ENCODE measurements around the gene HLA-DQA2. TPM values are rescaled to one million over a fixed set of nuclear protein-coding genes. Genes with fewer than 3 reads are reported as not detected.

HLA-DQA2 gene
- polyA plus RNA-seq, 1 donor (not counting 4 experiments of a cell fraction or from before 2014, with no cell fraction given): not detected

- no peak overlapping the region for H3K4me2 ChIP-seq (ENCODE audit: control insufficient read depth, extremely low read depth, insufficient read depth, low read depth, low read length)
- H3K9ac ChIP-seq (ENCODE audit: control insufficient read depth, extremely low read depth, insufficient read depth, low read length): no peak overlapping the region
- dilution Hi-C loops (cut with MboI; ENCODE audit: extremely low pct_ligation_motif_present, low sequenced_read_pairs): no loop called here
- FAIRE-seq (no peak), DNase-seq (ENCODE audit: low read depth, low spot score) (no peak)
- H4K20me1 ChIP-seq (ENCODE audit: control insufficient read depth, extremely low read depth, insufficient read depth, low read length): no peaks in the 10 kb centered on the region
- no peaks in the 10 kb centered on the region for H3K9me1 ChIP-seq (ENCODE audit: control insufficient read depth, extremely low read depth, insufficient read depth, low read length)
- H3K9me3 ChIP-seq (ENCODE audit: control insufficient read depth, low read depth, low read length): no peaks in the 10 kb centered on the region
- H3K79me2 ChIP-seq (ENCODE audit: control insufficient read depth, insufficient read depth, low read length): no peaks in the 10 kb centered on the region
- H2AFZ ChIP-seq (ENCODE audit: control insufficient read depth, low read length): no peak overlapping the region
- TF ChIP-seq CTCF (optimal IDR thresholded peaks at IDR 0.05 in 1 of 3, IDR thresholded peaks at IDR 0.05 in 1 of 3, conservative IDR thresholded peaks at IDR 0.05 in 1 of 3; ENCODE audit: extremely low read depth in 1 of 3, insufficient read depth in 2 of 3, low read length in 3 of 3) (no peak), EZH2 (IDR thresholded peaks at IDR 0.05; ENCODE audit: low read length) (no peak)
- H3K27ac ChIP-seq (ENCODE audit: control insufficient read depth, insufficient read depth, low read length): no peak overlapping the region
- peaks cover 16% of the 10 kb centered on the region for H3K4me1 ChIP-seq (ENCODE audit: control insufficient read depth, extremely low read depth, insufficient read depth, low read length)
- H3K27me3 ChIP-seq (ENCODE audit: control insufficient read depth, extremely low read depth, insufficient read depth, low read length): peaks cover 9% of the 10 kb centered on the region
- H3K4me3 ChIP-seq (ENCODE audit: control insufficient read depth in 2 of 3, extremely low read depth in 1 of 3, insufficient read depth in 2 of 3, low read depth in 1 of 3, low read length in 3 of 3): no peak overlapping the region
- H3K36me3 ChIP-seq (ENCODE audit: control insufficient read depth in 2 of 2, extremely low read depth in 1 of 2, insufficient read depth in 2 of 2, low read length in 2 of 2): no peaks in the 10 kb centered on the region
Measured at GRCh38 chr6:32794510-32794909, 53.3 kb downstream of the HLA-DQA2 start.

Small RNA genes lying within 50 kb of the gene (small RNA-seq; reads per million reads assigned to genes)
- gene MIR3135B (ENCODE audit: insufficient read length in 3 of 3, low read depth in 3 of 3, low replicate concordance in 1 of 3): 0 reads per million in 3 experiments

Other genes starting within 250 kb of the HLA-DQA2 start
- gene HLA-DRB5, start 211.1 kb upstream of the HLA-DQA2 start, polyA plus RNA-seq: 0.05 TPM in 1 of 3 replicates, not detected in the others
- 0.12 to 0.54 TPM (median 0.31 TPM) in 3 replicates for gene HLA-DRB1, start 151.5 kb upstream of the HLA-DQA2 start, polyA plus RNA-seq
- gene HLA-DQA1, start 104.0 kb upstream of the HLA-DQA2 start, polyA plus RNA-seq: 0.70 TPM in 1 of 3 replicates, not detected in the others
- 37.5 to 78.0 TPM (median 40.5 TPM) in 3 replicates for gene HLA-DQB1, start 74.7 kb upstream of the HLA-DQA2 start, polyA plus RNA-seq
- not detected in 3 replicates for gene HLA-DQB2, start 22.1 kb downstream of the HLA-DQA2 start, polyA plus RNA-seq
- 9.2 to 12.7 TPM (median 12.5 TPM) in 3 replicates for gene HLA-DOB, start 75.6 kb downstream of the HLA-DQA2 start, polyA plus RNA-seq
- 24.5 to 50.7 TPM (median 32.6 TPM) in 3 replicates for gene TAP2, start 97.3 kb downstream of the HLA-DQA2 start, polyA plus RNA-seq
- 44.4 to 66.7 TPM (median 63.4 TPM) in 3 replicates for gene PSMB8, start 102.7 kb downstream of the HLA-DQA2 start, polyA plus RNA-seq
- gene TAP1, start 112.3 kb downstream of the HLA-DQA2 start, polyA plus RNA-seq: 56.1 to 81.7 TPM (median 61.4 TPM) in 3 replicates
- gene PSMB9, start 112.8 kb downstream of the HLA-DQA2 start, polyA plus RNA-seq: 21.3 to 29.0 TPM (median 25.4 TPM) in 3 replicates
- 0.13 TPM in 1 of 3 replicates, not detected in the others for gene HLA-DMB, start 199.6 kb downstream of the HLA-DQA2 start, polyA plus RNA-seq
- gene HLA-DMA, start 211.7 kb downstream of the HLA-DQA2 start, polyA plus RNA-seq: 1.9 to 4.5 TPM (median 2.6 TPM) in 3 replicates
- gene BRD2, start 227.2 kb downstream of the HLA-DQA2 start, polyA plus RNA-seq: 82.9 to 171 TPM (median 121 TPM) in 3 replicates